Aortic smooth muscle cell (primary cell): ENCODE data around the gene RETN. TPM values are rescaled to one million over a fixed set of nuclear protein-coding genes. Genes with fewer than 3 reads are reported as not detected.

Source experiments
- total RNA-seq: library from RNA; depleted of rRNA; stranded (reverse); fragments of >200 nt; gene quantifications from 2 replicates; pipeline ENCODE4 v1.2.3, GENCODE V29; 2014

Gene RETN, protein sequence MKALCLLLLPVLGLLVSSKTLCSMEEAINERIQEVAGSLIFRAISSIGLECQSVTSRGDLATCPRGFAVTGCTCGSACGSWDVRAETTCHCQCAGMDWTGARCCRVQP
- not detected in 2 replicates for total RNA-seq

DNA sequence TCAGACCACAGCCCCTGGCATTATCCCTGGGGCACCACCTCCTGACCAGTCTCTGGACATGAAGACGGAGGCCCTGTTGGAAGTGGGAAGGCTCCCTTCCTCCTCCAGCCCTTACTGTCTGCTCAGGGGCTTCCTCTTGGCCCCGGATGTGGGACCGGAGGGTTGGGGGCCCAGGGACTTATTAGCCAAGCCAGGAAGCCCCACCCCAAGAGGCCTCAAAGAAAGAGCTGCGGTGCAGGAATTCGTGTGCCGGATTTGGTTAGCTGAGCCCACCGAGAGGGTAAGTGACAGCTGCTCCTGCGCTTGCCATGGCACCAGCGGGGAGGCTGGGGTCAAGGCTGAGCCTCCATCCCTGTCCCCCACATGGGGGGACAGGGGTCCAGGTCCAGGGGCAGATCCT, at the start of gene RETN:
RETN (plus strand) TSS at position 208 of the 400 bp plus-strand sequence. CDS start 278 bp downstream, outside the sequence.

DNA sequence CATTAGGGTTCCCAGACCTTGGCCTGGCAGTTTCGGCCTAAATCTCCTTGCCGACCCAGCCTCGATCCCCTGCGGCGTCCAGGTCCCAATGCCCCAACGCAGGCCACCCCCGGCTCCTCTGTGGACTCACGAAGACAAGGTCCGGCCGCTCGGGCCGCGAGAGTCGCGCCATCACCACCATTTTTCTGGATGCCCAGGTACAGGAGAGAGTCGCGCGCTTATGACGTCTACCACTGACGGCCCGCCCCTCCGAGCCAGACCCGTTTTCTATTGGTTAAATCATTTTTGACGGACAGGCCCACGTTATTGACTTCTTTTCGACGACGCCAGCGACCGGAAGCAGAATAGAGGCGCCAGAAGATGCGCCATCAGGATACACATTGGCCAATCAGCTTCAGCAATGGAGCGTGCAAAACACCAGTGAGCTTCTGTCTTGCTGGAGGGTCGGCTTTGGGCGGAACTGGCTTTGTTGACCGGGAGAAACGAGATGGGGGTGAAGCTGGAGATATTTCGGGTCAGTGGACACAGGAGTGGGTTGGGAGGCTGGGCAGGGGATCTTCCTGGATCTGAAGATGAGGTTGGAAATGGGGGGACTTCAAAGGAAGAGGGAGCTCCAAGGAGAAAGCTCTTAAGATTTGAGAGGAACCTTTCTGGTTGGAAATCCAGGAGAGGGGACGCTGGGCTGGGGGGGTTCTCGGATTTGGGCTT, 39.3 kb upstream of the RETN start, which contains the start of the genes PET100 and XAB2:
PET100 (plus strand) TSS at position 447 of the 708 bp plus-strand sequence; CDS start at position 488, 41 bp downstream.
XAB2 (minus strand) TSS at position 199 of the 708 bp plus-strand sequence; CDS start at position 181, 18 bp downstream.

GRCh38 chr19:7633698-7634097, 35.2 kb upstream of the RETN start, which contains the start of gene PCP2:
TSS of gene PCP2 (minus strand) at chr19:7633719. CDS start at chr19:7633457, 262 bp downstream.

GRCh38 chr19:7636691-7637373, 32.0 kb upstream of the RETN start, which contains the start of gene STXBP2:
TSS of gene STXBP2 (plus strand) at chr19:7637110. CDS start at chr19:7637150, 40 bp downstream.

GRCh38 chr19:7676854-7677253, 8.0 kb downstream of the RETN start, which contains the start of gene MCEMP1:
TSS of gene MCEMP1 (plus strand) at chr19:7677090. CDS start at chr19:7677121, 31 bp downstream.

DNA sequence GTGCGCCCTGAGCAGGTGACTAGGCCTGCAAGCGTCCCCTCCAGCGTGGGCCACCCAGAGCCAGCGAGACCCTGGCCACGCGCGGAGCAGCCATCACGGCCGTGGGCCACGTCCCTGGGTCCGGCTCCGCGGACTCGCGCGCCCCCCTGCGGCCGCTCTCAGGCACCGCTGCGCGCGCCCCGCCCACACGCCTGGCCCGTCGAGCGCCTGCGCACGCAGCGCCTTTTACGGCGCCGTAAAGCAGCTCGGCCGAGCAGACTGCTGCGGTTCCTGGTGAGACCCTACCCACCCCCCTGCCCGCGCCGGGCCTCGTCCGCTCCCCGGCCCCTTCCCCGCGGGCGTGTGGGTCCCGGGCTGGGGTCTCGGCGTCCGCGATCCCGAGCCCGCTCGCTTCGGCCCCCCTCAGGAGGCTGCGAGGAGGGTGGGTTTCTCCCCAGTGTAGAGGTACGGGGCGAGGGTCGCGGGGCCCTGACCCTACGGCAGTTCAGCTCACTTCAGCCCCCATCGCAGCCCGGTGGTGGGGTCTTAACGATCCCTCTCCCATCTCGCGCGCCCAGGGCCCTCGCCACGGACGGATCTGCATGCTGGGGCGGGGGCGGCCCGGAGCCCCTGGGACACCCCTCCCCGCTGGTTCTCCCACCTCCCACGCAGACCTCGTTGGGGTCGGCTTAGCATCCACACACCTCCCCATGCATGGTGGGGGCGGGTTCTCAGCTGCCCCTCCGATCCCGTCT, 11.9 kb downstream of the RETN start, which contains the start of gene TRAPPC5:
TRAPPC5 (plus strand) TSS at position 228 of the 734 bp plus-strand sequence. CDS start 1,421 bp downstream, outside the sequence.

GRCh38 chr19:7701654-7702457, 33.0 kb downstream of the RETN start, which contains the start of gene FCER2:
TSS of gene FCER2 (minus strand) at chr19:7702131. CDS start at chr19:7699760, 2,371 bp downstream.

Other genes starting within 250 kb of the RETN start
- 1.7 and 2.7 TPM in 2 replicates for gene PEX11G, start 180.0 kb upstream of the RETN start, total RNA-seq
- gene ZNF358, start 152.9 kb upstream of the RETN start, total RNA-seq = 6.6 and 9.5 TPM in 2 replicates
- gene MCOLN1, start 146.4 kb upstream of the RETN start, total RNA-seq = 5.3 and 6.1 TPM in 2 replicates
- gene PNPLA6, start 133.3 kb upstream of the RETN start, total RNA-seq = 62.2 and 63.2 TPM in 2 replicates
- not detected in 2 replicates for gene CAMSAP3, start 73.2 kb upstream of the RETN start, total RNA-seq
- gene XAB2, start 39.5 kb upstream of the RETN start, total RNA-seq = 19.3 and 22.5 TPM in 2 replicates
- 37.4 and 45.7 TPM in 2 replicates for gene PET100, start 39.3 kb upstream of the RETN start, total RNA-seq
- gene PCP2, start 35.3 kb upstream of the RETN start, total RNA-seq = not detected in 2 replicates
- 1.4 and 2.0 TPM in 2 replicates for gene STXBP2, start 31.9 kb upstream of the RETN start, total RNA-seq
- not detected in 2 replicates for gene MCEMP1, start 8.0 kb downstream of the RETN start, total RNA-seq
- 102 and 104 TPM in 2 replicates for gene TRAPPC5, start 11.8 kb downstream of the RETN start, total RNA-seq
- gene FCER2, start 33.1 kb downstream of the RETN start, total RNA-seq = not detected in 2 replicates
- gene CLEC4G, start 63.1 kb downstream of the RETN start, total RNA-seq = not detected in 2 replicates
- not detected in 2 replicates for gene CD209, start 78.5 kb downstream of the RETN start, total RNA-seq
- gene CLEC4M, start 94.2 kb downstream of the RETN start, total RNA-seq = not detected in 2 replicates
- gene EVI5L, start 161.2 kb downstream of the RETN start, total RNA-seq = 13.6 and 15.2 TPM in 2 replicates
- not detected in 2 replicates for gene PRR36, start 205.3 kb downstream of the RETN start, total RNA-seq
- gene LRRC8E, start 219.5 kb downstream of the RETN start, total RNA-seq = 5.5 and 6.9 TPM in 2 replicates
- gene MAP2K7, start 234.8 kb downstream of the RETN start, total RNA-seq = 8.1 and 8.9 TPM in 2 replicates
- 0.92 and 1.1 TPM in 2 replicates for gene TGFBR3L, start 245.8 kb downstream of the RETN start, total RNA-seq